ENCODE results near the gene OR2F2.

OR2F2 gene

GRCh38 chr7:143914938-143915652, 19.9 kb upstream of the OR2F2 start:
- no peak overlapping the region for H3K27ac ChIP-seq (ENCODE audit: low read depth, low read length)
- H3K27me3 ChIP-seq (ENCODE audit: control insufficient read depth, insufficient read depth, low read length), result no peaks in the 10 kb centered on the region
- H3K9ac ChIP-seq (ENCODE audit: low read length), result no peak overlapping the region
- no peaks in the 10 kb centered on the region for H3K36me3 ChIP-seq (ENCODE audit: control insufficient read depth, insufficient read depth, low read length)
- no peaks in the 10 kb centered on the region for H3K9me3 ChIP-seq (ENCODE audit: control insufficient read depth, insufficient read depth, low read depth, low read length)
- H3K4me1 ChIP-seq (ENCODE audit: control insufficient read depth, insufficient read depth, low read length), result no peaks in the 10 kb centered on the region
- no peak overlapping the region for H3K4me3 ChIP-seq (ENCODE audit: low read depth, low read length)

DNA sequence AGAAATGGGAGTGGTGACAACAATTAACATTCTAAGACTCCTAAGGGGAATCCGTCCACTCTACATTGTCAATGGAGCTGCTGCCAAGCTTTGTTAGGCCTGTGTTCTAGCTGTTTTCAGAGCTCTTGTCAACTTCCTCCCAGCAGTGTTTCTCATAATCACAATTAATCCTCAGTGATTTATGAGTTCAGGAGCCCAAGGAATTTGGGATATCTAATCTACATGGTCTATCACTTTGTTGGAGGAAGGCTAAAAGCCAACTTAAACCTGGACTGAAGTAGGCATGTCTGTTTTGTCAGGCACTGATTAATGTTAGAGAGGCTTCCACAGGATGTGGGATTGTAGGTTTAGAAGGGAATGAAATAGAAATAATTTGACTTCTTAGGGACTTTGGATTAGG, 10.2 kb upstream of the OR2F2 start:
- Histone ChIP-seq H3K9ac (ENCODE audit: low read length) (no peak overlapping the region), H3K27me3 (ENCODE audit: control insufficient read depth, insufficient read depth, low read length) (no peaks in the 10 kb centered on the region), H3K36me3 (ENCODE audit: control insufficient read depth, insufficient read depth, low read length) (no peaks in the 10 kb centered on the region), H3K27ac (ENCODE audit: low read depth, low read length) (no peak overlapping the region), H3K9me3 (ENCODE audit: control insufficient read depth, insufficient read depth, low read depth, low read length) (no peaks in the 10 kb centered on the region), H3K4me3 (ENCODE audit: low read depth, low read length) (no peak overlapping the region), H3K4me1 (ENCODE audit: control insufficient read depth, insufficient read depth, low read length) (no peaks in the 10 kb centered on the region)

DNA sequence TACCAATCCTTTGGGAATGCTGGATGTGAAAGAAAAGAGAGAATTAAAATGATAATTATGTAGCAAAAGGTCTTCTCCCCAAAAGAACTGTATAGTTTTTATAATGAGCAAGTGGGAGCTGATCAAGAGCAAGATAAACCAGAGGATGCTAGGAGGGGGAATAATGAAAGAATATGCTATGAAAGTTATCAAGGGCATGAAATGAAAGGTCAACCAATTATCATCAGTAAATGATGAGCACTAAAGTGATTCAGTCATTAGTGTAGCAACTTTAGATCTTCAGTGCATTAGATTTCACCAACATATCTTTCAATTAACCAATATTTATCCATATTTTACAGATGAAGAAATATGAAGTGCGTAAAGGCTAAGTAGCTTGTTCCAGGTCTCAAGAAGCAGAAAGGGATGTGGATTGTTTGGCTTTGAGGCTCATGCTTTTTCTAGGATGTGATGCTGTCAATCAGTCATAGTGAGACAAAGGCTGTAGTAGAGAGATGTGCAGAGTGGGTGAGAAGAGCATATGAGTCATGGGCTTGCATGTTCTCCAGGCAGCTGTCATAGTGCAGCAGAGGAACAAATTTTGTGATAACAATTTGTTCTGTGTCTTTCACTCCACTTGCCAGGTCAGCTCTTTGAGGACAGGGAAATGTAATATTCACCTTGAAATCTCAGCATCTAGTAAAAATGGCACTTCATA, 5.7 kb upstream of the OR2F2 start:
- Histone ChIP-seq H3K9me3 (ENCODE audit: control insufficient read depth, insufficient read depth, low read depth, low read length) (no peaks in the 10 kb centered on the region), H3K36me3 (ENCODE audit: control insufficient read depth, insufficient read depth, low read length) (no peaks in the 10 kb centered on the region), H3K4me1 (ENCODE audit: control insufficient read depth, insufficient read depth, low read length) (no peaks in the 10 kb centered on the region), H3K27me3 (ENCODE audit: control insufficient read depth, insufficient read depth, low read length) (no peaks in the 10 kb centered on the region), H3K9ac (ENCODE audit: low read length) (no peak overlapping the region), H3K27ac (ENCODE audit: low read depth, low read length) (no peak overlapping the region), H3K4me3 (ENCODE audit: low read depth, low read length) (no peak overlapping the region)

DNA sequence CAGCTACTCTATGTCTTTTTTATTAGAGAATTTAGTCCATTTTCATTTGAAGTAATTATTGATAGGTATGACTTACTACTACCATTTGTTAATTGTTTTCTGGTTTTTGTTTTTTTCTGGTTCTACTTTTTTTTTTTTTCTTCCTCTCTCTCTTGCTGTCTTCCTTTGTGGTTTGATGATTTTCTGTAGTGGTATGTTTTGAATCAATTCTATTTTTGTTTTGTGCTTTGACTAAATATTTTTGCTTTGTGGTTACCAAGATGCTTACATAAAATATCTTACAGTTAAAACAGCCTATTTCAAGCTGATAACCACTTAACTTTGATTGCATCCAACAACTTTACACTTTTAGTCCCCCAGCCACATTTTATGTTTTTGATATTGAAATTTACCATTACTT, 3.3 kb upstream of the OR2F2 start:
- no peak overlapping the region for H3K9ac ChIP-seq (ENCODE audit: low read length)
- no peaks in the 10 kb centered on the region for H3K36me3 ChIP-seq (ENCODE audit: control insufficient read depth, insufficient read depth, low read length)
- no peaks in the 10 kb centered on the region for H3K27me3 ChIP-seq (ENCODE audit: control insufficient read depth, insufficient read depth, low read length)
- H3K4me1 ChIP-seq (ENCODE audit: control insufficient read depth, insufficient read depth, low read length), result no peaks in the 10 kb centered on the region
- no peak overlapping the region for H3K27ac ChIP-seq (ENCODE audit: low read depth, low read length)
- H3K9me3 ChIP-seq (ENCODE audit: control insufficient read depth, insufficient read depth, low read depth, low read length), result no peaks in the 10 kb centered on the region
- H3K4me3 ChIP-seq (ENCODE audit: low read depth, low read length), result no peak overlapping the region

GRCh38 chr7:143936087-143937009, 1.3 kb downstream of the OR2F2 start:
- Histone ChIP-seq H3K27me3 (ENCODE audit: control insufficient read depth, insufficient read depth, low read length) (no peaks in the 10 kb centered on the region), H3K27ac (ENCODE audit: low read depth, low read length) (no peak overlapping the region), H3K36me3 (ENCODE audit: control insufficient read depth, insufficient read depth, low read length) (no peaks in the 10 kb centered on the region), H3K9me3 (ENCODE audit: control insufficient read depth, insufficient read depth, low read depth, low read length) (no peaks in the 10 kb centered on the region), H3K4me3 (ENCODE audit: low read depth, low read length) (no peak overlapping the region), H3K4me1 (ENCODE audit: control insufficient read depth, insufficient read depth, low read length) (no peaks in the 10 kb centered on the region), H3K9ac (ENCODE audit: low read length) (no peak overlapping the region)

DNA sequence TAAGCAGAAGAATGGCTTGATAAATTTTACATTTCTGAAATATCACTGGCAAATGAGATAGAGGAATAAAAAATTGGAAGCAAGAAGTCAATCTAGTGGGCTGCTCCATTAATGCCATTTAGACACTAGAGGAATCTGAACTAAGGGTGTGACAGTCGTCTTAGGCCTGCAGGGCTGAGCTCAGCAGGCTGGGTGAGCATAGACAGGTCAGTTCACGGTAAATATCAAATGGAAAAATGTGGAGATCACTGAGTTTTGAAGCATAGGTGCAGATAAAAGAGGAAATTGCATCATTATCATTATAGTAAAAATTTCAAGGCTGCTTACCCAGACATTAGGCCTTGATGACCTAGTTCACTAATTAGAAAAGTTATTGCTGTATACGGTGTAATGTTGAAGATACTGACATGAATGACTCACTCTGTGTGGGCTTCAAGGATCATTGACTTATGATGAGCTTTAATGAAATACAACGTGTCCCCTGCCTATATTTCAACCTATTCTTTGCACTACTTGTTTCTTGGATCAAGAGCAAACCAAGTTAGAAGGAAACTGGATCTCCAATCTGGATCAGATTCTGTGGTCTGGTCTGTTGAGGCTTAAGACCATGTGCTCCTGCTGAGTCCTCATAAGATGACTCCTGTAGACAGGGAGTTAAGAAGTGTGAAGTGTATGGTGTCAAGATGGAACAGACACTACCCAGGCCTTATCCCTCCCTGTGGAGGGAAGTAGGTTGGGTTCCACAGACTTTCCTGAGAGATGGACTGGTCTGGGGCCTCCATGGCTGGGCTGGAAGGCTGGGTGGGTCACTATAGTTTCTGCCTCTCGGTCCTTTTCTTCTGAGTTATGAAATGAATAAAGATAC, 3.6 kb downstream of the OR2F2 start:
- Histone ChIP-seq H3K27ac (ENCODE audit: low read depth, low read length) (no peak overlapping the region), H3K9ac (ENCODE audit: low read length) (no peak overlapping the region), H3K4me3 (ENCODE audit: low read depth, low read length) (no peak overlapping the region), H3K4me1 (ENCODE audit: control insufficient read depth, insufficient read depth, low read length) (no peaks in the 10 kb centered on the region), H3K27me3 (ENCODE audit: control insufficient read depth, insufficient read depth, low read length) (no peaks in the 10 kb centered on the region), H3K36me3 (ENCODE audit: control insufficient read depth, insufficient read depth, low read length) (no peaks in the 10 kb centered on the region), H3K9me3 (ENCODE audit: control insufficient read depth, insufficient read depth, low read depth, low read length) (no peaks in the 10 kb centered on the region)

DNA sequence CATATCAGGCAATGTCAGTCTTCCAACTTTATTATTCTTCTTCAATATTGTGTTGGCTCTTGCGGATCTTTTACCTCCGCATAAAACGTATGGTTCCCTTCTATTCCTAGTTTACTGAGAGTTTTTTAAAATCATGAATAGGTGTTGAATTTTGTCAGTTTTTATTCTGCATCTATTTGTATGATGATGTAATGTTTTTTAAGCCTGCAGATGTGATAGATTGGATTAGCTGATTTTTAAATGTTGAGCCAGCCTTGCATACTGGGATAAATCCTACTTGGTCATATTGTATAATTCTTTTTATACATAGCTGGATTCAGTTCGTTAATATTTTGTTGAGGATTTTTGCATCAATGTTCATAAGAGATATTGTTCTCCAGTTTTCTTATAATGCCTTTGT, 10.4 kb downstream of the OR2F2 start:
- Histone ChIP-seq H3K4me1 (ENCODE audit: control insufficient read depth, insufficient read depth, low read length) (no peaks in the 10 kb centered on the region), H3K36me3 (ENCODE audit: control insufficient read depth, insufficient read depth, low read length) (no peaks in the 10 kb centered on the region), H3K27me3 (ENCODE audit: control insufficient read depth, insufficient read depth, low read length) (no peaks in the 10 kb centered on the region), H3K9ac (ENCODE audit: low read length) (no peak overlapping the region), H3K9me3 (ENCODE audit: control insufficient read depth, insufficient read depth, low read depth, low read length) (no peaks in the 10 kb centered on the region; the same call in 1 of the 2 replicates), H3K27ac (ENCODE audit: low read depth, low read length) (no peak overlapping the region), H3K4me3 (ENCODE audit: low read depth, low read length) (no peak overlapping the region)

DNA sequence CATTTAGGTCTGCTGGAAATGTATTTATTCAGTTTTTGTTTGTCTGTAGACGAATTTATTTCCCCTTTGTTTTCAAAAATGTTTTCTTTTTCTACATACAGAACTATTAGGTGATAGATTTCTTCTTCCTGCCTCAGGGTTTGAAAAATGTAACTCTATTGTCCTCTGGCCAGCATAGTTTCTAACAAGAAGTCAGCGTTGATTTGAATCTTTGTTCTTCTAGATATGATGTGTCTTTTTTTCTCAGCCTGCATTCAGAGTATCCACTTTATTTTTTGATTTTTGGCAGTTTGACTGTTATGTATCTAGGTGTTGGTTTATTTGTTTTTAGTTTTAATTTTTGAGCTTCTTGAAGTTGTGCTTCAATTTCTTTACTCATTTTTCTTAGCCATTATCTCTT, 12.1 kb downstream of the OR2F2 start:
- no peak overlapping the region for H3K27ac ChIP-seq (ENCODE audit: low read depth, low read length)
- no peak overlapping the region for H3K4me3 ChIP-seq (ENCODE audit: low read depth, low read length)
- no peaks in the 10 kb centered on the region for H3K4me1 ChIP-seq (ENCODE audit: control insufficient read depth, insufficient read depth, low read length)
- no peak overlapping the region for H3K9ac ChIP-seq (ENCODE audit: low read length)
- H3K27me3 ChIP-seq (ENCODE audit: control insufficient read depth, insufficient read depth, low read length), result no peaks in the 10 kb centered on the region
- H3K9me3 ChIP-seq (ENCODE audit: control insufficient read depth, insufficient read depth, low read depth, low read length), result no peaks in the 10 kb centered on the region; the same call in 1 of the 2 replicates
- no peaks in the 10 kb centered on the region for H3K36me3 ChIP-seq (ENCODE audit: control insufficient read depth, insufficient read depth, low read length)

DNA sequence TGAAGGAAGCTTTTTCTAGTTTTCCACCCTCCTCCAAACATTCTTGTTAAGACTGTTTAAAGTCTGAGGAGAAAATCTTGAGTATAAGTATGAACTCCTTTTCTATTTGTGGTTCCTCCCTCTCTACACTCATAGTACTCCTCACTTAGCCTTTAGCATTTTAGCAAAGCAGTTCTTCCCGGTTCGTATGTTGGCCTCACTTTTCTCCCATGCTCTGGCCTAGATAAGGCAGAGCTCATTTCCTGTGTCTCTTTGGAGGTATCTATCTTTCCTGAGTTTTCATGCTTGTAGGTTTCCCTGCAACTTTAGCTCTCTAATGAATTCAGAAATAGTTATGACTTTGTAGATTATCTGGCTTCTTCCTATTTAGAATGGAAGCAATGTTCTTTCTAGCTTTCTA, 13.7 kb downstream of the OR2F2 start:
- H3K4me1 ChIP-seq (ENCODE audit: control insufficient read depth, insufficient read depth, low read length), result no peaks in the 10 kb centered on the region
- H3K9ac ChIP-seq (ENCODE audit: low read length), result no peak overlapping the region
- H3K27me3 ChIP-seq (ENCODE audit: control insufficient read depth, insufficient read depth, low read length), result no peaks in the 10 kb centered on the region
- no peak overlapping the region for H3K27ac ChIP-seq (ENCODE audit: low read depth, low read length)
- H3K4me3 ChIP-seq (ENCODE audit: low read depth, low read length), result no peak overlapping the region
- no peaks in the 10 kb centered on the region for H3K36me3 ChIP-seq (ENCODE audit: control insufficient read depth, insufficient read depth, low read length)
- no peaks in the 10 kb centered on the region; the same call in 1 of the 2 replicates for H3K9me3 ChIP-seq (ENCODE audit: control insufficient read depth, insufficient read depth, low read depth, low read length)

DNA sequence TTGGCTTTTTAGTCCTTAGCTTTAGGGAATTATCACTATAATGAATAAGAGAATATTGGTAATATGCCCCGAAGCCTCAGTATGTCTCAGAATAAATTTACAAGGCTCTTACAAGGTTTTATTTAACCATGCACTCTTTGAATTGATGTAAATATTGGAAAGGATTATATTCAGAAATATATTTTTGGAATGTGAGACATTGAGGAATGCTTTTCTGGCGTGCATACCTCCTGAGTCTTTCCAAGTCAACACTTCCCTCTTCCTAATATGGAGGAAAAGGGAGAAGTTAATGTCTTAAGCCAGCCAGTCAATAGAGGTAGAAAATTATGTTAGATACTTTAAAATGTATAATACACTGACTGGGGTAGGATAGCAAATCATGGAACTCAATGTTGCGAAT, 18.4 kb downstream of the OR2F2 start:
- no peak overlapping the region for H3K27ac ChIP-seq (ENCODE audit: low read depth, low read length)
- H3K27me3 ChIP-seq (ENCODE audit: control insufficient read depth, insufficient read depth, low read length), result no peaks in the 10 kb centered on the region
- H3K4me3 ChIP-seq (ENCODE audit: low read depth, low read length), result no peak overlapping the region
- H3K9me3 ChIP-seq (ENCODE audit: control insufficient read depth, insufficient read depth, low read depth, low read length), result no peaks in the 10 kb centered on the region
- H3K9ac ChIP-seq (ENCODE audit: low read length), result no peak overlapping the region
- no peaks in the 10 kb centered on the region for H3K36me3 ChIP-seq (ENCODE audit: control insufficient read depth, insufficient read depth, low read length)
- no peaks in the 10 kb centered on the region for H3K4me1 ChIP-seq (ENCODE audit: control insufficient read depth, insufficient read depth, low read length)

All from HUES6 (cell line).